ENCODE results near the gene CAMKK1. TPM values are rescaled to one million over a fixed set of nuclear protein-coding genes. Genes with fewer than 3 reads are reported as not detected.

The CAMKK1 gene
- total and polyA plus RNA-seq, 2 of the 4 experiments (the other 2 are of a cell fraction), result 4.1 to 8.2 TPM

- Histone ChIP-seq H2BK5ac (ENCODE audit: low read depth, low read length, poor library complexity, severe bottlenecking) (no peak overlapping the region), H3K27me3 (ENCODE audit: control insufficient read depth, insufficient read depth, low read length) (peaks cover 2% of the 10 kb centered on the region; the same call in 1 of the 2 replicates), H3K4me3 (ENCODE audit: insufficient read depth, low read depth, low read length) (no peak overlapping the region), H3K14ac (replicated peaks; ENCODE audit: low read depth, low read length) (no peak overlapping the region), H3K18ac (ENCODE audit: low read depth, low read length) (no peak overlapping the region), H3K4me1 (ENCODE audit: control insufficient read depth, insufficient read depth, low read length) (peaks cover 10% of the 10 kb centered on the region), H4K20me1 (ENCODE audit: insufficient read depth, low read length) (peaks cover 6% of the 10 kb centered on the region; the same call in 1 of the 2 replicates), H3K4ac (ENCODE audit: low read depth, low read length) (no peak overlapping the region), H4K5ac (ENCODE audit: low read depth, low read length) (no peak overlapping the region), H2AK9ac (replicated peaks; ENCODE audit: low read depth, low read length, poor library complexity) (peak overlapping the region; percentile 23), H3K36me3 (ENCODE audit: control insufficient read depth, insufficient read depth, low read length) (no peaks in the 10 kb centered on the region), H3K79me1 (ENCODE audit: low read depth in 1 of 2, low read length in 2 of 2) (peaks cover 0 to 7% of the 10 kb centered on the region in 2 experiments; a peak in 2 of 4 replicates), H3K9ac (ENCODE audit: low read depth, low read length) (no peak overlapping the region), H2AK5ac (ENCODE audit: low read depth, low read length) (peak overlapping the region; percentile 12; the same call in 1 of the 2 replicates), H2BK20ac (ENCODE audit: low read depth, low read length) (no peak overlapping the region), H2BK120ac (ENCODE audit: low read depth, low read length) (no peak overlapping the region), H3K23ac (ENCODE audit: low read depth, low read length) (no peak overlapping the region), H2BK15ac (ENCODE audit: low read depth, low read length) (no peak overlapping the region), H3K9me1 (ENCODE audit: insufficient read depth, low read length) (peaks cover 17% of the 10 kb centered on the region; the same call in 1 of the 2 replicates), H4K8ac (ENCODE audit: low read depth in 2 of 2, low read length in 2 of 2) (no peak overlapping the region), H3K9me3 (ENCODE audit: control insufficient read depth, insufficient read depth, low read length) (no peaks in the 10 kb centered on the region), H3K4me2 (ENCODE audit: low read depth, low read length) (no peak overlapping the region), H4K91ac (ENCODE audit: insufficient read depth, low read depth, low read length) (no peak overlapping the region), H3K56ac (ENCODE audit: extremely low read depth, insufficient read depth, low read length) (no peak overlapping the region), H3K27ac (ENCODE audit: insufficient read depth, low read length) (no peak overlapping the region), H2AFZ (replicated peaks; ENCODE audit: low read length, poor library complexity) (peak overlapping the region; percentile 8)
- ATAC-seq (ENCODE audit: low read depth) (no peak), DNase-seq (no peak)
- WGBS, 2 experiments (ENCODE audit: extremely low coverage in 2 of 2, insufficient read length in 1 of 2), result 67% methylated on average over 6 of the region's 15 CpGs; no CpG with 5 or more reads in 1 of the 2 experiments
- in situ Hi-C loops (cut with MboI; ENCODE audit: low sequenced_read_pairs), result no loop called here
- no TSS peak for BruUV-seq (replicated peaks)
- ChIA-PET POLR2A (ENCODE audit: unreplicated experiment) (no interaction called here), CTCF (interaction anchor here (0.6 to 1.6 kb wide), 3 partner anchors 9 to 112 kb away, joined by 3 to 4 read pairs (median 4); no protein-coding TSS in a partner anchor)
- dilution Hi-C loops (cut with HindIII; ENCODE audit: low sequenced_read_pairs, unreplicated experiment), result no loop called here
- intact Hi-C loops (cut with micrococcal nuclease), result no loop called here
- no peak for TF ChIP-seq RAD21 (IDR thresholded peaks at IDR 0.05; ENCODE audit: low read length)
- TF ChIP-seq POLR2A (IDR thresholded peaks at IDR 0.05; ENCODE audit: low read depth, low read length), result no peak
- no peak for TF ChIP-seq MAZ (IDR thresholded peaks at IDR 0.05; ENCODE audit: borderline replicate concordance, low read depth, low read length)
- no peak for TF ChIP-seq FOS (IDR thresholded peaks at IDR 0.05; ENCODE audit: low read depth, low read length)
- TF ChIP-seq MXI1 (IDR thresholded peaks at IDR 0.05; ENCODE audit: borderline replicate concordance, low read depth, low read length), result no peak
- TF ChIP-seq MAFK (IDR thresholded peaks at IDR 0.05; ENCODE audit: low read depth, low read length), result no peak
- no peak for TF ChIP-seq CEBPB (IDR thresholded peaks at IDR 0.05; ENCODE audit: low read depth, low read length)
- no peak for TF ChIP-seq CTCF (conservative IDR thresholded peaks at IDR 0.05; ENCODE audit: low read depth, low read length)
- no peak for TF ChIP-seq NFE2L2 (IDR thresholded peaks at IDR 0.05; ENCODE audit: low read depth, low read length)
- no peak for TF ChIP-seq ELK1 (IDR thresholded peaks at IDR 0.05; ENCODE audit: borderline replicate concordance, low read depth, low read length)
- TF ChIP-seq BHLHE40 (IDR thresholded peaks at IDR 0.05; ENCODE audit: low read depth, low read length), result no peak
- TF ChIP-seq RFX5 (IDR thresholded peaks at IDR 0.05; ENCODE audit: low read depth, low read length), result no peak
- no peak for TF ChIP-seq RCOR1 (IDR thresholded peaks at IDR 0.05; ENCODE audit: insufficient replicate concordance, low read length)
- TF ChIP-seq USF2 (IDR thresholded peaks at IDR 0.05; ENCODE audit: low read depth, low read length), result no peak
Measured at GRCh38 chr17:3896108-3896967, 3.5 kb upstream of the CAMKK1 start.
